ENCODE results near the gene NUP62CL. TPM values are rescaled to one million over a fixed set of nuclear protein-coding genes. Genes with fewer than 3 reads are reported as not detected.

Gene NUP62CL, protein sequence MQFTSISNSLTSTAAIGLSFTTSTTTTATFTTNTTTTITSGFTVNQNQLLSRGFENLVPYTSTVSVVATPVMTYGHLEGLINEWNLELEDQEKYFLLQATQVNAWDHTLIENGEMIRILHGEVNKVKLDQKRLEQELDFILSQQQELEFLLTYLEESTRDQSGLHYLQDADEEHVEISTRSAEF
- total RNA-seq: not detected in 2 replicates

DNA sequence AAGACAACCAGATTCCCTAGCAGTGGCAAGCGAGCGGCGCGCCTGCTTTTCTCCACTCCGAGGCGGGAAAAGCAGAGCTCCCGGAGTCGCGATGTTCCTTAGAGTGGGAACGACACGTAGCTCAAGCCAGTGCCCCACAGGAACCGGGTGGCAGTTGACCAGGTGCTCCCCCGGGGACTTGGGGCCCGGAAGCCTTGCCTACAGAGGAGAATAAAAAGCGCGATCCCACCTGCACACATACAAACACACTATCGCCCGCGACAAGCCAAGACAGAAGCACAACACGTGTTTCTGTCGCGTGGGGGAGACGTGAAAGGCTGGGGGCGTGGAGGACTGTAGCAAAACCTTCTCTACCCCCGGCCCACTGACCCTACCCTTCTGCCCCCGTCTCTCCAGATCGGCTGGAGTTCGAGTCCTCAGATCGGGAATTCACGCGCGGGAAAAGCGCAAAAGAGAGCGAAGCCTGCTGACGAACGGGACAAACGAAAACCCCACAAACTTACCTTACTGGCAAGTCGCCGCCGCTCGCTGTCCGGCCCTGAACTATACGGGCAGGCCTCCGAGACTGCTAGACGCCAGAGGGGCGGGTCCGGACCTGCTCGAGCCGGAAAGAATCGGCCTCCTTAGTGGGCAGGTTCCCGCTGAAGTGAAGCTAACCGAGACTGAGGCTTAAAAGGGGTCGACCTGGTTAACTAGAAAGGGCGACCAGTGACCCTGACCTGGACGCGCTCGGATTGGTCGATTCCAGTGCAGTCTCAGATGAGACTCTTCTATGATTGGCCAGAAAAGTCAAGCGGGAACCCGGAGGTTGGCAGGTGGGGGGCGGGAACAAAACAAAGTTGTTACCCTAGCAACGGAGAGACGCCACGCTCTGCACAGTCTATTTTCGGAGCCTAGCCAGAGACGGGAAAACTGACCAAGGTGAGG is at the start of gene NUP62CL, which contains the start of gene DNAAF6:
NUP62CL (minus strand) TSS at position 664 of the 927 bp plus-strand sequence. CDS start 31,287 bp downstream, outside the sequence.
DNAAF6 (plus strand) TSS at position 842 of the 927 bp plus-strand sequence. CDS start 6,265 bp downstream, outside the sequence.

DNA sequence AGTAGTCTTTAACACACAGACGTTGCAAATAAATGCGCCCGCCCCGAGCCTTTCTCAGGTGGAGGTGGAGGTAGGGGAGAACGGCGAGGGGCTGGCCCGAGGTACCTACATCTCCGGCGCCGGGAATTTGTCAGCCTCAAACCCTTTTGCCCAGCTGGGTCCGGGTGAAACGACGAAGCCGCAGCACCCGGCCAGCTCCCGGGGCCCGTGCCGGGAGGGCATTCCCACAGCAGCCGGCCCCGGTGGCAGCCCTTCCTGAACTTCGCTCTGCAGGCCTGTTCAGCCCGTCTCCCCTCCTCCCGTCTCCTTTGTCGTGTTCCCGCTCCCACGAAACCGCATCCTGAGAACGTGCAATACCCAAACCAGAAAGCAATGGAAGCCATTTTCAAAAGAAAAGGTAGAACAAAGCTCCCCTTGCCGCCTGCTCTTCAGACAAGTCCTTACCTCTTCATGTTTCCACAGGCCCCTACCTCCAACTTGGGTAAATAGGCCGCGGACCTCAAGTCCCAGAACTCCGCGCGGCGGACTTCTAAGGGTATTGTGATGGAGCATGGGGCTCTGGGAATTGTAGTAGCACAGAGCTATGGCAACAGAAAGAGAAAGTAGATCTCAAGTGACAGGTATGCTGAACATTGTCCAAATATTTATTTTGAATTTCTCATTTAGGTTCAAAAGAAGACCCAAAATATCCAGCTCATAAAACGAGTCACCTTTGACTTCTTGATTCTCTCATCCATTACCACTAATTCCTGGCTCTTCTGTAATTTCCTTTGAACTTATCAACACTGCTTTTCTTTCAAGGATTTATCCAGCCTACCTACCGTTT is 87.7 kb downstream of the NUP62CL start, which contains the start of gene RBM41:
RBM41 (minus strand) TSS at position 501 of the 826 bp plus-strand sequence; CDS start at position 452, 49 bp downstream.

Other genes starting within 250 kb of the NUP62CL start
- gene MORC4, start 206.2 kb downstream of the NUP62CL start, total RNA-seq: 14.0 and 27.5 TPM in 2 replicates
- gene RBM41, start 87.6 kb downstream of the NUP62CL start, total RNA-seq: 6.0 and 15.6 TPM in 2 replicates
- not detected in 2 replicates for gene DNAAF6, start 178 bp upstream of the NUP62CL start, total RNA-seq
- gene FRMPD3, start 243.2 kb upstream of the NUP62CL start, total RNA-seq: 0.12 and 0.26 TPM in 2 replicates

Measured in pericardium fibroblast (primary cell).